ENCODE results near the gene HPF1. TPM values are rescaled to one million over a fixed set of nuclear protein-coding genes. Genes with fewer than 3 reads are reported as not detected.

HPF1 gene
- total and polyA plus RNA-seq, 2 of the 8 experiments (the other 6 are each of a cell fraction or from before 2014, with no cell fraction given): 14.1 to 32.5 TPM

- WGBS, 2 experiments (ENCODE audit: extremely low coverage in 1 of 2, insufficient coverage in 1 of 2, insufficient read length in 1 of 2, insufficient replicate concordance in 2 of 2, low coverage in 1 of 2, low lambda C conversion rate in 2 of 2, missing lambda C conversion rate in 1 of 2): 62% methylated on average over 36 of the region's 58 CpGs; no CpG with 5 or more reads in 1 of the 2 experiments
- Histone ChIP-seq H3K56ac (replicated peaks; ENCODE audit: insufficient read length, low read depth, low read length) (no peak overlapping the region), H3K27me3 (replicated peaks in 1 of 4; ENCODE audit: control insufficient read depth in 3 of 4, extremely low read depth in 1 of 4, insufficient read depth in 3 of 4, low read length in 3 of 4) (0 out of 7 replicates have a peak, but pooled peaks cover 0 to 3% (median 0%) of the 10 kb centered on the region in 4 experiments), H2AK5ac (ENCODE audit: low read depth, low read length) (no peak overlapping the region), H3K4me3 (ENCODE audit: extremely low read depth in 1 of 4, insufficient read depth in 2 of 4, low read depth in 3 of 4, low read length in 4 of 4) (peak overlapping the region; percentile 25 to 54 (median 40); a peak in 7 of 8 replicates), H4K91ac (replicated peaks; ENCODE audit: insufficient read length, low read length) (no peak overlapping the region), H2AFZ (ENCODE audit: low read length) (peak overlapping the region; percentile 97), H2BK5ac (ENCODE audit: low read depth, low read length) (no peak overlapping the region), H3K9ac (replicated peaks in 1 of 4; ENCODE audit: extremely low read depth in 1 of 4, low read depth in 3 of 4, low read length in 3 of 4) (peak overlapping the region in 1 of 4 experiments; percentile 32; a peak in 1 of 7 replicates), H3K79me2 (ENCODE audit: control insufficient read depth in 1 of 2, insufficient read depth in 2 of 2, low read length in 2 of 2) (no peaks in the 10 kb centered on the region), H4K20me1 (replicated peaks in 1 of 2; ENCODE audit: control insufficient read depth in 1 of 2, insufficient read depth in 2 of 2, low read length in 2 of 2) (no peaks in the 10 kb centered on the region), H3K79me1 (ENCODE audit: low read depth, low read length) (no peaks in the 10 kb centered on the region), H4K8ac (ENCODE audit: extremely low read depth, insufficient read depth, low read length) (peak overlapping the region; percentile 90), H3K4me1 (replicated peaks in 1 of 4; ENCODE audit: control insufficient read depth in 3 of 4, insufficient read depth in 4 of 4, low read length in 3 of 4) (peaks cover 0 to 3% (median 0%) of the 10 kb centered on the region in 4 experiments; a peak in 2 of 7 replicates), H3K23ac (ENCODE audit: insufficient read length) (no peak overlapping the region), H4K5ac (ENCODE audit: insufficient read length, low read depth, low read length) (no peak overlapping the region), H2BK20ac (ENCODE audit: low read length) (0 out of 2 replicates have a peak overlapping the region, but pooled peaks have one; percentile 32), H3K4ac (replicated peaks; ENCODE audit: insufficient read length, low read depth, low read length) (no peak overlapping the region), H3K4me2 (ENCODE audit: insufficient read depth in 1 of 2, low read depth in 2 of 2, low read length in 2 of 2) (peak overlapping the region; percentile 60 to 95), H3K23me2 (ENCODE audit: low read depth, low read length) (no peaks in the 10 kb centered on the region), H3K27ac (ENCODE audit: low read depth, low read length) (no peak overlapping the region), H3K9me3 (ENCODE audit: insufficient read depth in 2 of 2, low read depth in 1 of 2, low read length in 1 of 2) (no peaks in the 10 kb centered on the region), H3K18ac (ENCODE audit: extremely low read depth, low read length) (peak overlapping the region; percentile 76), H2BK120ac (replicated peaks; ENCODE audit: low read depth, low read length) (no peak overlapping the region), H3K36me3 (ENCODE audit: control insufficient read depth in 2 of 4, insufficient read depth in 4 of 4, low read length in 3 of 4) (no peaks in the 10 kb centered on the region), H3K14ac (ENCODE audit: insufficient read length) (no peak overlapping the region), H2BK15ac (ENCODE audit: low read length) (peak overlapping the region; percentile 46; the same call in 1 of the 2 replicates), H2BK12ac (ENCODE audit: low read depth, low read length) (peak overlapping the region; percentile 75; the same call in 1 of the 2 replicates)
- CTCF ChIA-PET (ENCODE audit: partially characterized antibody): interaction anchor here (0.8 to 2.7 kb wide), 9 partner anchors 14 to 162 kb away, joined by 3 to 14 read pairs (median 5); partner anchors contain the start of gene NEK1
- FAIRE-seq (no peak), DNase-seq (ENCODE audit: low read depth in 1 of 2, low spot score in 2 of 2) (peak in 1 of 2 experiments; percentile 53)
- POLR2A ChIA-PET (ENCODE audit: partially characterized antibody): interaction anchor here (1.0 to 1.1 kb wide), 2 partner anchors 21 to 90 kb away, joined by 3 read pairs; no protein-coding TSS in a partner anchor
- no peak for TF ChIP-seq TAF1 (IDR thresholded peaks at IDR 0.05; ENCODE audit: low read depth, low read length)
- TF ChIP-seq BACH1 (IDR thresholded peaks at IDR 0.05; ENCODE audit: low read length): peak; percentile 19; the same call in 1 of the 2 replicates
- TF ChIP-seq NRF1 (IDR thresholded peaks at IDR 0.05; ENCODE audit: low read depth, low read length): no peak
- no peak for TF ChIP-seq HDAC6 (IDR thresholded peaks at IDR 0.05; ENCODE audit: low read depth, low read length)
- TF ChIP-seq ZNF274 (IDR thresholded peaks at IDR 0.05; ENCODE audit: borderline replicate concordance, extremely low read depth, low read length): no peak
- TF ChIP-seq TBP (IDR thresholded peaks at IDR 0.05; ENCODE audit: low read depth, low read length): no peak
- TF ChIP-seq KDM4A (IDR thresholded peaks at IDR 0.05; ENCODE audit: low read depth, low read length, severe bottlenecking): peak; percentile 24
- no peak for TF ChIP-seq SAP30 (IDR thresholded peaks at IDR 0.05; ENCODE audit: insufficient read depth, insufficient replicate concordance, low read length)
- no peak for TF ChIP-seq GTF2F1 (IDR thresholded peaks at IDR 0.05; ENCODE audit: borderline replicate concordance, low read depth, low read length)
- no peak for TF ChIP-seq YY1 (IDR thresholded peaks at IDR 0.05; ENCODE audit: low read depth, low read length)
These were observed 17.0 kb upstream of the HPF1 start for GRCh38 chr4:169774466-169775445.
